Endothelial cell (in vitro differentiated cells): ENCODE measurements around the gene RUNX2. TPM values are rescaled to one million over a fixed set of nuclear protein-coding genes. Genes with fewer than 3 reads are reported as not detected.

Experiments
- DNase-seq: peaks from one replicate; pipeline ENCODE4 v3.0.0; 2021; ENCODE audit warnings: low spot score
- H3K27ac Mint-ChIP-seq: one replicate; pipeline ENCODE4 v1.8.0; 2021; ENCODE audit warnings: mixed read lengths, inconsistent platforms; ENCODE audit not compliant: unreplicated experiment
- H3K27me3 Mint-ChIP-seq: one replicate; pipeline ENCODE4 v1.8.0; 2021; ENCODE audit warnings: mild to moderate bottlenecking, moderate library complexity, mixed read lengths, inconsistent platforms; ENCODE audit not compliant: unreplicated experiment
- H3K36me3 Mint-ChIP-seq: one replicate; pipeline ENCODE4 v1.8.0; 2021; ENCODE audit warnings: mild to moderate bottlenecking, low read depth, mixed read lengths, inconsistent platforms; ENCODE audit not compliant: unreplicated experiment
- H3K4me1 Mint-ChIP-seq: one replicate; pipeline ENCODE4 v1.8.0; 2021; ENCODE audit warnings: mild to moderate bottlenecking, mixed read lengths, inconsistent platforms; ENCODE audit not compliant: unreplicated experiment
- H3K4me3 Mint-ChIP-seq: one replicate; pipeline ENCODE4 v1.8.0; 2021; ENCODE audit warnings: mild to moderate bottlenecking, mixed read lengths, inconsistent platforms; ENCODE audit not compliant: unreplicated experiment
- H3K9me3 Mint-ChIP-seq: one replicate; pipeline ENCODE4 v1.8.0; 2021; ENCODE audit warnings: mixed read lengths, inconsistent platforms; ENCODE audit not compliant: unreplicated experiment
- CTCF ChIP-seq: fragments of 200-600 bp; sonication (generic); IDR thresholded peaks from one replicate; pipeline ENCODE4 v1.5.0; 2021; ENCODE audit warnings: antibody characterized with exemption; ENCODE audit not compliant: unreplicated experiment
- total RNA-seq: library from RNA; stranded (reverse); fragmentation: NEBNext Ultra II Directional; extraction: Animal tissue kit (Norgen Biotek cat#: 25700); gene quantifications from one replicate; pipeline ENCODE4 v1.2.1, GENCODE V29; 2021; ENCODE audit not compliant: unreplicated experiment

The RUNX2 gene
- total RNA-seq, 1 donor from 2014 or later, result 1.8 TPM

- Mint-ChIP-seq H3K27ac (no peak overlapping the region), H3K4me1 (peaks cover 7% of the 10 kb centered on the region), H3K4me3 (no peak overlapping the region), H3K9me3 (no peaks in the 10 kb centered on the region), H3K36me3 (no peaks in the 10 kb centered on the region), H3K27me3 (peaks cover 2% of the 10 kb centered on the region)
- no peak for DNase-seq
- TF ChIP-seq CTCF, result no peak
These were observed 152.0 kb downstream of the RUNX2 start for GRCh38 chr6:45479834-45480751.

- peaks cover 7% of the 10 kb centered on the region for H3K4me1 Mint-ChIP-seq
- no peak for DNase-seq
- no peak overlapping the region for H3K27ac Mint-ChIP-seq
- no peaks in the 10 kb centered on the region for H3K9me3 Mint-ChIP-seq
- no peak overlapping the region for H3K4me3 Mint-ChIP-seq
- TF ChIP-seq CTCF, result no peak
- no peaks in the 10 kb centered on the region for H3K36me3 Mint-ChIP-seq
- peaks cover 2% of the 10 kb centered on the region for H3K27me3 Mint-ChIP-seq
These were observed 152.8 kb downstream of the RUNX2 start for GRCh38 chr6:45480752-45481415.

GRCh38 chr6:45483021-45483420 is 154.9 kb downstream of the RUNX2 start:
- H3K36me3 Mint-ChIP-seq, result no peaks in the 10 kb centered on the region
- no peak for DNase-seq
- peaks cover 7% of the 10 kb centered on the region for H3K4me1 Mint-ChIP-seq
- H3K27ac Mint-ChIP-seq, result no peak overlapping the region
- no peak for TF ChIP-seq CTCF
- no peak overlapping the region for H3K4me3 Mint-ChIP-seq
- peaks cover 3% of the 10 kb centered on the region for H3K27me3 Mint-ChIP-seq
- no peaks in the 10 kb centered on the region for H3K9me3 Mint-ChIP-seq

- Mint-ChIP-seq H3K27me3 (peaks cover 6% of the 10 kb centered on the region), H3K9me3 (no peaks in the 10 kb centered on the region), H3K36me3 (no peaks in the 10 kb centered on the region), H3K27ac (no peak overlapping the region), H3K4me1 (peaks cover 7% of the 10 kb centered on the region), H3K4me3 (no peak overlapping the region)
- no peak for DNase-seq
- no peak for TF ChIP-seq CTCF
These were observed 155.4 kb downstream of the RUNX2 start for GRCh38 chr6:45483501-45483900.

- Mint-ChIP-seq H3K27ac (no peak overlapping the region), H3K36me3 (no peaks in the 10 kb centered on the region), H3K9me3 (no peaks in the 10 kb centered on the region), H3K4me1 (peaks cover 7% of the 10 kb centered on the region), H3K27me3 (peaks cover 6% of the 10 kb centered on the region), H3K4me3 (no peak overlapping the region)
- no peak for DNase-seq
- TF ChIP-seq CTCF, result no peak
These were observed 158.6 kb downstream of the RUNX2 start for GRCh38 chr6:45486736-45487135.
